H9 (cell line): ENCODE measurements around the gene KIF26A. TPM values are rescaled to one million over a fixed set of nuclear protein-coding genes. Genes with fewer than 3 reads are reported as not detected.

Source experiments
- DNase-seq: peaks from one replicate; pipeline ENCODE4 v3.0.0-alpha.2; 2017
- H2AFZ ChIP-seq: one replicate; pipeline ENCODE4 v1.6.1; 2013; ENCODE audit warnings: mild to moderate bottlenecking, low read length, control low read depth, moderate library complexity
- H2AK5ac ChIP-seq: 2 replicates; pipeline ENCODE4 v1.6.1; 2013; ENCODE audit warnings: low read length, control low read depth, mixed read lengths; ENCODE audit not compliant: insufficient read length
- H2BK120ac ChIP-seq: one replicate; pipeline ENCODE4 v1.6.1; 2013; ENCODE audit warnings: low read depth, mild to moderate bottlenecking, low read length, control low read depth, inconsistent platforms; ENCODE audit not compliant: poor library complexity, severe bottlenecking
- H2BK12ac ChIP-seq: 2 replicates; pipeline ENCODE4 v1.6.1; 2013; ENCODE audit warnings: low read length, control low read depth, mixed read lengths, low read depth; ENCODE audit not compliant: insufficient read length
- H2BK15ac ChIP-seq: 2 replicates; pipeline ENCODE4 v1.6.1; 2013; ENCODE audit warnings: low read depth, low read length, control low read depth
- H2BK20ac ChIP-seq: one replicate; pipeline ENCODE4 v1.6.1; 2013; ENCODE audit warnings: low read depth, mild to moderate bottlenecking, low read length, control low read depth, inconsistent platforms; ENCODE audit not compliant: poor library complexity, severe bottlenecking
- H2BK5ac ChIP-seq: 2 replicates; pipeline ENCODE4 v1.6.1; 2013; ENCODE audit warnings: low read length, control low read depth, mixed read lengths; ENCODE audit not compliant: insufficient read length
- H3K14ac ChIP-seq: 2 replicates; pipeline ENCODE4 v1.6.1; 2013; ENCODE audit warnings: low read length, control low read depth; ENCODE audit not compliant: insufficient read depth
- H3K18ac ChIP-seq: 2 replicates; pipeline ENCODE4 v1.6.1; 2013; ENCODE audit warnings: low read depth, mild to moderate bottlenecking, mixed read lengths, low read length, control low read depth; ENCODE audit not compliant: insufficient read length
- H3K23ac ChIP-seq: 2 replicates; pipeline ENCODE4 v1.6.1; 2013; ENCODE audit warnings: low read length, control low read depth, mixed read lengths, low read depth; ENCODE audit not compliant: insufficient read length
- H3K23me2 ChIP-seq: 2 replicates; pipeline ENCODE4 v1.6.1; 2013; ENCODE audit warnings: low read depth, mild to moderate bottlenecking, mixed read lengths, low read length, control low read depth; ENCODE audit not compliant: insufficient read length, poor library complexity, severe bottlenecking
- H3K27ac ChIP-seq: 2 replicates; pipeline ENCODE4 v1.5.1; 2013; ENCODE audit warnings: low read length, control low read depth, mixed read lengths, low read depth; ENCODE audit not compliant: insufficient read length
- H3K27me3 ChIP-seq: 2 replicates; pipeline ENCODE4 v1.6.1; 2013; ENCODE audit warnings: low read length, control low read depth, inconsistent platforms; ENCODE audit not compliant: insufficient read depth
- H3K4ac ChIP-seq: 2 replicates; pipeline ENCODE4 v1.6.1; 2013; ENCODE audit warnings: low read depth, mild to moderate bottlenecking, control low read depth, inconsistent platforms, low read length, moderate library complexity
- H3K4me1 ChIP-seq: 2 replicates; pipeline ENCODE4 v1.6.1; 2013; ENCODE audit warnings: low read length, control low read depth, inconsistent platforms; ENCODE audit not compliant: insufficient read depth
- H3K4me2 ChIP-seq: 2 replicates; pipeline ENCODE4 v1.6.1; 2013; ENCODE audit warnings: low read length, control low read depth, mixed read lengths; ENCODE audit not compliant: insufficient read length, insufficient read depth
- H3K56ac ChIP-seq: 2 replicates; pipeline ENCODE4 v1.6.1; 2013; ENCODE audit warnings: low read depth, mild to moderate bottlenecking, mixed read lengths, low read length, control low read depth; ENCODE audit not compliant: insufficient read length
- H3K79me1 ChIP-seq: 2 replicates; pipeline ENCODE4 v1.6.1; 2013; ENCODE audit warnings: low read depth, mild to moderate bottlenecking, moderate library complexity, low read length, control low read depth, inconsistent platforms; ENCODE audit not compliant: insufficient read depth, poor library complexity, severe bottlenecking
- H3K79me2 ChIP-seq: 2 replicates; pipeline ENCODE4 v1.6.1; 2013; ENCODE audit warnings: low read length, control low read depth, inconsistent platforms; ENCODE audit not compliant: insufficient read depth
- H3K9ac ChIP-seq: 2 replicates; pipeline ENCODE4 v1.6.1; 2013; ENCODE audit warnings: low read length, control low read depth, mixed read lengths; ENCODE audit not compliant: insufficient read length; ENCODE audit errors: extremely low read depth
- H3K9me3 ChIP-seq: one replicate; pipeline ENCODE4 v1.6.1; 2013; ENCODE audit warnings: low read depth, low read length, inconsistent platforms; ENCODE audit not compliant: control insufficient read depth
- H3T11ph ChIP-seq: one replicate; pipeline ENCODE4 v1.6.1; 2013; ENCODE audit warnings: mild to moderate bottlenecking, low read length, control low read depth, inconsistent platforms
- H4K20me1 ChIP-seq: one replicate; pipeline ENCODE4 v1.6.1; 2013; ENCODE audit not compliant: control insufficient read depth, insufficient read length, insufficient read depth
- H4K5ac ChIP-seq: 2 replicates; pipeline ENCODE4 v1.6.1; 2013; ENCODE audit warnings: low read depth, mild to moderate bottlenecking, mixed read lengths, low read length, control low read depth; ENCODE audit not compliant: insufficient read length
- H4K8ac ChIP-seq: replicated peaks from 2 replicates; pipeline ENCODE4 v1.6.1; 2013; ENCODE audit warnings: low read length, control low read depth, mixed read lengths, low read depth; ENCODE audit not compliant: insufficient read length
- H4K91ac ChIP-seq: 2 replicates; pipeline ENCODE4 v1.6.1; 2013; ENCODE audit warnings: low read depth, mild to moderate bottlenecking, moderate library complexity, mixed read lengths, low read length, control low read depth; ENCODE audit not compliant: insufficient read length
- H3K27ac Mint-ChIP-seq, 3 experiments: 2 replicates in 2 of 3; 3 replicates in 1 of 3; pipeline ENCODE4 v1.8.0; 2020 to 2021; ENCODE audit warnings: mixed read lengths in 3 of 3, mild to moderate bottlenecking in 1 of 3, moderate library complexity in 1 of 3
- H3K27me3 Mint-ChIP-seq: 2 replicates; pipeline ENCODE4 v1.8.0; 2021; ENCODE audit warnings: low read depth, mild to moderate bottlenecking, moderate library complexity, mixed read lengths
- H3K36me3 Mint-ChIP-seq, 3 experiments: 2 replicates in 2 of 3; 3 replicates in 1 of 3; pipeline ENCODE4 v1.8.0; 2020 to 2021; ENCODE audit warnings: low read depth in 3 of 3, mixed read lengths in 3 of 3; ENCODE audit not compliant: insufficient read depth in 1 of 3
- H3K4me1 Mint-ChIP-seq, 2 experiments: 2 replicates each; pipeline ENCODE4 v1.8.0; 2020; ENCODE audit warnings: mixed read lengths in 2 of 2
- H3K4me3 Mint-ChIP-seq, 2 experiments: 2 replicates in 1 of 2; 3 replicates in 1 of 2; pipeline ENCODE4 v1.8.0; 2020 to 2021; ENCODE audit warnings: mild to moderate bottlenecking in 2 of 2, mixed read lengths in 2 of 2, moderate library complexity in 1 of 2
- H3K9me3 Mint-ChIP-seq, 2 experiments: 2 replicates in 1 of 2; 3 replicates in 1 of 2; pipeline ENCODE4 v1.8.0; 2020; ENCODE audit warnings: mild to moderate bottlenecking in 2 of 2, mixed read lengths in 2 of 2, moderate library complexity in 1 of 2
- CTCF ChIP-seq: fragments of 200-600 bp; sonication (generic); conservative IDR thresholded peaks from 3 replicates; pipeline ENCODE4 v1.8.0; 2021; ENCODE audit warnings: antibody characterized with exemption, mild to moderate bottlenecking
- WGBS: extraction: QIAGEN DNeasy Blood & Tissue Kit; methylation state at CpG from one replicate; pipeline ENCODE4 v1.1.7; 2013; ENCODE audit warnings: missing lambda C conversion rate, low lambda C conversion rate, mixed read lengths; ENCODE audit not compliant: insufficient read length; ENCODE audit errors: extremely low coverage; 5-methylcytosine and 5-hydroxymethylcytosine counted together
- total RNA-seq: library from RNA; stranded (reverse); gene quantifications from 2 replicates; pipeline ENCODE4 v1.2.1, GENCODE V29; 2021

The KIF26A gene
- total RNA-seq, 1 experiment from 2014 or later: 44.2 TPM

- H3K4me3 Mint-ChIP-seq: no peak overlapping the region
- H3K27ac Mint-ChIP-seq: no peak overlapping the region
- no CpG with 5 or more reads among the region's 23 CpGs for WGBS
Observed at GRCh38 chr14:104229534-104230055, 91.2 kb downstream of the KIF26A start.

More at GRCh38 chr14:104229534-104230055, 91.2 kb downstream of the KIF26A start:
- peaks cover 0 to 10% (median 4%) of the 10 kb centered on the region in 3 experiments; a peak in 4 of 7 replicates for H3K36me3 Mint-ChIP-seq
- no peaks in the 10 kb centered on the region for H3K27me3 ChIP-seq
- no peak overlapping the region for H3K23ac ChIP-seq
- H2BK12ac ChIP-seq: no peak overlapping the region
- peaks cover 4% of the 10 kb centered on the region for H3K27me3 Mint-ChIP-seq
- H3K23me2 ChIP-seq: no peaks in the 10 kb centered on the region
- H3K4ac ChIP-seq: no peak overlapping the region
- no peak overlapping the region for H3K9ac ChIP-seq
- H3K79me2 ChIP-seq: no peaks in the 10 kb centered on the region
- H2BK15ac ChIP-seq: no peak overlapping the region
- peaks cover 12% of the 10 kb centered on the region for H3K9me3 ChIP-seq
- H3K79me1 ChIP-seq: no peaks in the 10 kb centered on the region
- no peak overlapping the region for H3K27ac ChIP-seq
- no peak overlapping the region for H4K5ac ChIP-seq
- H2AFZ ChIP-seq: no peak overlapping the region
- no peak overlapping the region for H3K4me2 ChIP-seq
- no peak overlapping the region for H2BK20ac ChIP-seq
- no peaks in the 10 kb centered on the region; the same call in 1 of the 2 replicates for H3K4me1 ChIP-seq
- H3K9me3 Mint-ChIP-seq: peaks cover 2 to 6% of the 10 kb centered on the region in 2 experiments
- H2BK5ac ChIP-seq: no peak overlapping the region
- no peak overlapping the region for H3K56ac ChIP-seq
- no peak for DNase-seq
- H3K14ac ChIP-seq: 0 out of 2 replicates have a peak overlapping the region, but pooled peaks have one; percentile 0
- TF ChIP-seq CTCF: no peak
- H3T11ph ChIP-seq: no peak overlapping the region
- H3K4me1 Mint-ChIP-seq: peaks cover 20% of the 10 kb centered on the region in 2 experiments
- H3K18ac ChIP-seq: no peak overlapping the region
- H4K20me1 ChIP-seq: no peaks in the 10 kb centered on the region
- H4K8ac ChIP-seq: no peak overlapping the region
- no peak overlapping the region for H2BK120ac ChIP-seq
- H2AK5ac ChIP-seq: no peak overlapping the region
- H4K91ac ChIP-seq: no peak overlapping the region
